GM12892 (cell line): ENCODE data around the gene GNPTAB.

Source experiments
- POLR2A ChIP-seq: IDR thresholded peaks from 2 replicates; pipeline ENCODE4 v1.6.1; 2011; ENCODE audit warnings: low read depth, low read length, control low read depth
- TAF1 ChIP-seq: IDR thresholded peaks from 2 replicates; pipeline ENCODE4 v1.6.1; 2011; ENCODE audit warnings: low read depth, mild to moderate bottlenecking, control low read depth, low read length, borderline replicate concordance

GRCh38 chr12:101772012-101772775 is 58.6 kb downstream of the GNPTAB start:
- no peak for TF ChIP-seq POLR2A
- no peak for TF ChIP-seq TAF1
